HEK293 (cell line): Measurements from ENCODE around the gene CRLF2.

Experiments
- CTCF ChIA-PET: fragments of 350-600 bp; formaldehyde crosslinking; extraction: SDS; loops from one replicate; lab custom pipeline; 2021; ENCODE audit warnings: antibody characterized with exemption; lab: Yijun Ruan, JAX
- POLR2A ChIA-PET: fragments of 300-600 bp; formaldehyde crosslinking; extraction: SDS; loops from one replicate; lab custom pipeline; 2020; ENCODE audit warnings: antibody characterized with exemption, inconsistent platforms; lab: Yijun Ruan, JAX
- H3K27ac ChIP-seq: fragments of 200-500 bp; sonication (Bioruptor generic); 2 replicates; pipeline ENCODE4 v1.5.1; 2014; ENCODE audit warnings: low read depth, low read length, control low read depth, inconsistent platforms; ENCODE audit errors: extremely low read depth
- H3K36me3 ChIP-seq, 2 experiments: fragments of 200-500 bp in 1 of 2; sonication (Bioruptor generic) in 1 of 2; 1 replicate in 1 of 2; 2 replicates in 1 of 2; pipeline ENCODE4 v1.5.1; 2014 to 2017; ENCODE audit warnings: inconsistent platforms in 2 of 2, low read length in 2 of 2; ENCODE audit not compliant: control insufficient read depth in 2 of 2, insufficient read depth in 1 of 2
- H3K4me1 ChIP-seq: fragments of 200-500 bp; sonication (Bioruptor generic); 2 replicates; pipeline ENCODE4 v1.5.1; 2014; ENCODE audit warnings: mild to moderate bottlenecking, low read length, inconsistent platforms; ENCODE audit not compliant: control insufficient read depth, insufficient read depth
- H3K4me3 ChIP-seq: 2 replicates; pipeline ENCODE4 v1.5.1; 2011; ENCODE audit warnings: low read depth, mild to moderate bottlenecking, control low read depth, low read length, moderate library complexity
- H3K9me3 ChIP-seq: fragments of 200-500 bp; sonication (Bioruptor generic); 2 replicates; pipeline ENCODE4 v1.5.1; 2014; ENCODE audit warnings: low read depth, low read length, inconsistent platforms; ENCODE audit not compliant: control insufficient read depth, insufficient read depth
- BCL6B ChIP-seq: fragments of 450-650 bp; formaldehyde crosslinking; IDR thresholded peaks from 2 replicates; pipeline ENCODE4 v1.5.1; 2017; ENCODE audit warnings: missing biosample characterization, missing genetic modification characterization
- GLIS1 ChIP-seq: fragments of 450-650 bp; formaldehyde crosslinking; IDR thresholded peaks from 2 replicates; pipeline ENCODE4 v1.5.1; 2016; ENCODE audit warnings: missing biosample characterization, missing genetic modification characterization
- OSR2 ChIP-seq: fragments of 450-650 bp; formaldehyde crosslinking; IDR thresholded peaks from 2 replicates; pipeline ENCODE4 v1.5.1; 2016; ENCODE audit warnings: missing biosample characterization, missing genetic modification characterization
- SCRT1 ChIP-seq: fragments of 450-650 bp; formaldehyde crosslinking; IDR thresholded peaks from 2 replicates; pipeline ENCODE4 v1.5.1; 2016; ENCODE audit warnings: missing biosample characterization, missing genetic modification characterization, borderline replicate concordance
- SCRT2 ChIP-seq: fragments of 450-650 bp; formaldehyde crosslinking; IDR thresholded peaks from 2 replicates; pipeline ENCODE4 v1.5.1; 2016; ENCODE audit warnings: missing biosample characterization, missing genetic modification characterization
- YY1 ChIP-seq: fragments of 450-650 bp; formaldehyde crosslinking; IDR thresholded peaks from 2 replicates; pipeline ENCODE4 v1.5.1; 2018; ENCODE audit warnings: missing biosample characterization, missing genetic modification characterization
- ZBTB17 ChIP-seq: fragments of 450-650 bp; formaldehyde crosslinking; IDR thresholded peaks from 2 replicates; pipeline ENCODE4 v1.5.1; 2016; ENCODE audit warnings: missing biosample characterization, missing genetic modification characterization
- ZFP3 ChIP-seq: fragments of 450-650 bp; formaldehyde crosslinking; IDR thresholded peaks from 2 replicates; pipeline ENCODE4 v1.5.1; 2016; ENCODE audit warnings: low read depth, missing biosample characterization, missing genetic modification characterization
- ZNF140 ChIP-seq: fragments of 450-650 bp; formaldehyde crosslinking; IDR thresholded peaks from 2 replicates; pipeline ENCODE4 v1.5.1; 2016; ENCODE audit warnings: missing biosample characterization, missing genetic modification characterization
- ZNF23 ChIP-seq: fragments of 450-650 bp; formaldehyde crosslinking; IDR thresholded peaks from 2 replicates; pipeline ENCODE4 v1.5.1; 2016; ENCODE audit warnings: missing biosample characterization, missing genetic modification characterization, borderline replicate concordance
- ZNF24 ChIP-seq: fragments of 450-650 bp; formaldehyde crosslinking; IDR thresholded peaks from 2 replicates; pipeline ENCODE4 v1.5.1; 2016; ENCODE audit warnings: missing biosample characterization, missing genetic modification characterization
- ZNF26 ChIP-seq: fragments of 450-650 bp; formaldehyde crosslinking; IDR thresholded peaks from 2 replicates; pipeline ENCODE4 v1.5.1; 2016; ENCODE audit warnings: missing biosample characterization, missing genetic modification characterization
- ZNF274 ChIP-seq, 2 experiments: fragments of 200-500 bp in 1 of 2; fragments of 450-650 bp in 1 of 2; sonication (Bioruptor generic) in 1 of 2; formaldehyde crosslinking in 1 of 2; IDR thresholded peaks; 2 replicates each; pipeline versions ENCODE4 v1.5.1 to v1.6.1; 2014 to 2016; ENCODE audit warnings: borderline replicate concordance in 1 of 2, inconsistent platforms in 1 of 2, low read length in 1 of 2, missing biosample characterization in 1 of 2, missing genetic modification characterization in 1 of 2
- ZNF292 ChIP-seq: fragments of 450-650 bp; formaldehyde crosslinking; IDR thresholded peaks from 2 replicates; pipeline ENCODE4 v1.5.1; 2016; ENCODE audit warnings: low read depth, missing biosample characterization, missing genetic modification characterization, borderline replicate concordance
- ZNF354C ChIP-seq: fragments of 450-650 bp; formaldehyde crosslinking; IDR thresholded peaks from 2 replicates; pipeline ENCODE4 v1.5.1; 2016; ENCODE audit warnings: missing biosample characterization, missing genetic modification characterization, low read depth, borderline replicate concordance
- ZNF366 ChIP-seq: fragments of 450-650 bp; formaldehyde crosslinking; conservative IDR thresholded peaks from 2 replicates; pipeline ENCODE4 v1.5.1; 2016; ENCODE audit warnings: missing biosample characterization, missing genetic modification characterization
- ZNF416 ChIP-seq: fragments of 450-650 bp; formaldehyde crosslinking; IDR thresholded peaks from 2 replicates; pipeline ENCODE4 v1.5.1; 2016; ENCODE audit warnings: missing biosample characterization, missing genetic modification characterization
- ZNF513 ChIP-seq: fragments of 450-650 bp; IDR thresholded peaks from 2 replicates; pipeline ENCODE4 v1.5.1; 2018; ENCODE audit warnings: missing biosample characterization, missing genetic modification characterization
- ZNF521 ChIP-seq: fragments of 450-650 bp; formaldehyde crosslinking; IDR thresholded peaks from 2 replicates; pipeline ENCODE4 v1.5.1; 2017; ENCODE audit warnings: missing biosample characterization, mild to moderate bottlenecking, missing genetic modification characterization
- ZNF558 ChIP-seq: fragments of 450-650 bp; formaldehyde crosslinking; IDR thresholded peaks from 2 replicates; pipeline ENCODE4 v1.5.1; 2016; ENCODE audit warnings: missing biosample characterization, missing genetic modification characterization
- ZNF701 ChIP-seq: fragments of 450-650 bp; formaldehyde crosslinking; IDR thresholded peaks from 2 replicates; pipeline ENCODE4 v1.5.1; 2016; ENCODE audit warnings: missing biosample characterization, missing genetic modification characterization
- ZNF704 ChIP-seq: fragments of 450-650 bp; formaldehyde crosslinking; IDR thresholded peaks from 2 replicates; pipeline ENCODE4 v1.5.1; 2016; ENCODE audit warnings: missing biosample characterization, missing genetic modification characterization
- ZNF76 ChIP-seq: fragments of 450-650 bp; formaldehyde crosslinking; IDR thresholded peaks from 2 replicates; pipeline ENCODE4; 2016; ENCODE audit warnings: low read depth, missing biosample characterization, missing genetic modification characterization, borderline replicate concordance
- ZNF776 ChIP-seq: fragments of 450-650 bp; formaldehyde crosslinking; IDR thresholded peaks from 2 replicates; pipeline ENCODE4 v1.5.0; 2017; ENCODE audit warnings: missing biosample characterization, missing genetic modification characterization, borderline replicate concordance
- ZNF785 ChIP-seq: fragments of 450-650 bp; formaldehyde crosslinking; IDR thresholded peaks from 2 replicates; pipeline ENCODE4 v1.5.1; 2016; ENCODE audit warnings: missing biosample characterization, missing genetic modification characterization
- ZSCAN30 ChIP-seq: fragments of 450-650 bp; IDR thresholded peaks from 2 replicates; pipeline ENCODE4 v1.5.1; 2018; ENCODE audit warnings: missing biosample characterization, mild to moderate bottlenecking, missing genetic modification characterization, moderate library complexity
- ZXDB ChIP-seq: fragments of 450-650 bp; formaldehyde crosslinking; IDR thresholded peaks from 2 replicates; pipeline ENCODE4 v1.5.1; 2016; ENCODE audit warnings: missing biosample characterization, missing genetic modification characterization

The CRLF2 gene

GRCh38 chrX:1226249-1226648 is 13.8 kb upstream of the CRLF2 start:
- no peaks in the 10 kb centered on the region for H3K4me1 ChIP-seq
- H3K9me3 ChIP-seq, result no peaks in the 10 kb centered on the region; the same call in 1 of the 2 replicates
- CTCF ChIA-PET, result no interaction called here
- TF ChIP-seq ZNF23, result no peak
- TF ChIP-seq ZNF274 (IDR thresholded peaks at IDR 0.05; ENCODE audit: low read length), result no peak
- TF ChIP-seq ZNF274 (tag by site-specific recombination; IDR thresholded peaks at IDR 0.05; ENCODE audit: borderline replicate concordance), result no peak
- TF ChIP-seq ZNF416, result no peak
- no peak for TF ChIP-seq ZNF785
- no peak for TF ChIP-seq ZNF76 (tag by site-specific recombination)
- no peak for TF ChIP-seq SCRT1
- TF ChIP-seq ZNF701, result no peak
- TF ChIP-seq ZNF704, result no peak
- no peak for TF ChIP-seq ZFP3 (tag by site-specific recombination)
- no peak for TF ChIP-seq ZNF776 (tag by site-specific recombination)
- TF ChIP-seq BCL6B (tag by site-specific recombination), result no peak
- no peak for TF ChIP-seq ZNF140 (tag by site-specific recombination)
- TF ChIP-seq ZNF366 (tag by site-specific recombination), result peak; percentile 69
- TF ChIP-seq ZNF24 (tag by site-specific recombination), result no peak
- no peak for TF ChIP-seq YY1
- no peak for TF ChIP-seq ZNF26
- TF ChIP-seq ZNF558 (tag by site-specific recombination), result no peak
- no peak for TF ChIP-seq ZNF292 (tag by site-specific recombination)
- TF ChIP-seq ZXDB (tag by site-specific recombination), result 0 out of 2 replicates have a peak, but pooled peaks have one; percentile 5
- no peak for TF ChIP-seq ZNF354C
- peak; percentile 90 for TF ChIP-seq ZBTB17
- no peak for TF ChIP-seq SCRT2 (tag by site-specific recombination)
- TF ChIP-seq GLIS1, result no peak
- no peak for TF ChIP-seq ZSCAN30 (tag by site-specific recombination)
- TF ChIP-seq ZNF521 (tag by site-specific recombination), result no peak
- TF ChIP-seq OSR2 (tag by site-specific recombination), result no peak
- TF ChIP-seq ZNF513 (tag by site-specific recombination), result no peak
- TF ChIP-seq, all 188 proteins: peak for 3
- Histone ChIP-seq H3K36me3 (no peaks in the 10 kb centered on the region), H3K4me3 (no peak overlapping the region), H3K27ac (no peak overlapping the region)
- POLR2A ChIA-PET, result no interaction called here
